ENCODE data around the gene SLC17A9.

Gene SLC17A9

DNA sequence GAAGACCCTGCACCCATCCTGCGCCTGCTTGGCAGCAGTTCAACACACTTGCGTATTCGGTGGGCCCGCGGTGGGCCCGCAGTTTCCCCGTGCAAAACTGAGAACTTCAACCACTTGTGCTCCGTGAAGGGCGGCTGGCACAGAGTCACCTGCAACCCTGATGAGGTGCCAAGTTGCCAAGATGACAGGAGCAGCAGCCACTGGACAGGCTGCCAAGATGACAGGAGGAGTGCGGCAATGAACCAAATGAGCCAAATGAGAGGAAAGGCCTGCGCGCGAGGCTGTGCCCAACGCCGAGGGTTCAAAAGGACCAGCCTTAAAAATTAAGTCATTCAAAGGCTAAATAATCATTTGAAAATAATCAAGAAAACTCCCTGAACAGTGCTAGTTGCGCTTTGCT, 46.3 kb upstream of the SLC17A9 start:
- no peak overlapping the region for H3K4me2 ChIP-seq (ENCODE audit: low read length, poor library complexity, severe bottlenecking)
- no peak overlapping the region for H3K4ac ChIP-seq (ENCODE audit: low read depth in 1 of 2, low read length in 2 of 2)
- H3K36me3 ChIP-seq (ENCODE audit: control insufficient read depth in 1 of 2, insufficient read depth in 2 of 2, low read depth in 1 of 2, low read length in 2 of 2), result peaks cover 75 to 99% of the 10 kb centered on the region in 2 experiments
- no peak overlapping the region for H3K14ac ChIP-seq (ENCODE audit: low read length in 2 of 2)
- H3K27me3 ChIP-seq (ENCODE audit: control insufficient read depth in 1 of 2, insufficient read depth in 1 of 2, low read length in 2 of 2), result no peaks in the 10 kb centered on the region
- no peak overlapping the region for H3K27ac ChIP-seq (ENCODE audit: low read length, poor library complexity, severe bottlenecking)
- H3K23ac ChIP-seq (ENCODE audit: low read length in 2 of 2), result no peak overlapping the region
- no peak overlapping the region for H4K8ac ChIP-seq (ENCODE audit: low read length)
- H3K9me3 ChIP-seq (ENCODE audit: control insufficient read depth, low read length), result no peaks in the 10 kb centered on the region
- H3K4me1 ChIP-seq (ENCODE audit: control insufficient read depth, insufficient read depth, low read depth, low read length), result peaks cover 13% of the 10 kb centered on the region
- H3K18ac ChIP-seq (ENCODE audit: low read depth in 1 of 2, low read length in 2 of 2), result no peak overlapping the region
- H3K79me1 ChIP-seq (replicated peaks; ENCODE audit: low read length, poor library complexity, severe bottlenecking), result peaks cover 31% of the 10 kb centered on the region
- no peak overlapping the region for H2AK5ac ChIP-seq (ENCODE audit: low read length, severe bottlenecking)
- no peak overlapping the region for H2BK12ac ChIP-seq (ENCODE audit: low read length in 2 of 2)
- no peak overlapping the region for H2BK5ac ChIP-seq (ENCODE audit: low read depth, low read length, poor library complexity, severe bottlenecking)
- no peak overlapping the region for H2AFZ ChIP-seq (ENCODE audit: low read depth, low read length)
- H4K91ac ChIP-seq (ENCODE audit: low read length), result no peak overlapping the region
- WGBS, result 99% methylated on average over 16 of the region's 16 CpGs
- H2BK120ac ChIP-seq (ENCODE audit: low read depth, low read length), result no peak overlapping the region
- no peak overlapping the region for H3K4me3 ChIP-seq (ENCODE audit: insufficient read depth in 1 of 2, low read depth in 1 of 2, low read length in 2 of 2)
- DNase-seq, result no peak
- no peak overlapping the region for H3K9ac ChIP-seq (ENCODE audit: low read length)
- no peak overlapping the region for H2BK15ac ChIP-seq (ENCODE audit: low read depth, poor library complexity, severe bottlenecking)

GRCh38 chr20:62906647-62907375, 45.7 kb upstream of the SLC17A9 start:
- no peaks in the 10 kb centered on the region for H3K27me3 ChIP-seq (ENCODE audit: control insufficient read depth in 1 of 2, insufficient read depth in 1 of 2, low read length in 2 of 2)

DNA sequence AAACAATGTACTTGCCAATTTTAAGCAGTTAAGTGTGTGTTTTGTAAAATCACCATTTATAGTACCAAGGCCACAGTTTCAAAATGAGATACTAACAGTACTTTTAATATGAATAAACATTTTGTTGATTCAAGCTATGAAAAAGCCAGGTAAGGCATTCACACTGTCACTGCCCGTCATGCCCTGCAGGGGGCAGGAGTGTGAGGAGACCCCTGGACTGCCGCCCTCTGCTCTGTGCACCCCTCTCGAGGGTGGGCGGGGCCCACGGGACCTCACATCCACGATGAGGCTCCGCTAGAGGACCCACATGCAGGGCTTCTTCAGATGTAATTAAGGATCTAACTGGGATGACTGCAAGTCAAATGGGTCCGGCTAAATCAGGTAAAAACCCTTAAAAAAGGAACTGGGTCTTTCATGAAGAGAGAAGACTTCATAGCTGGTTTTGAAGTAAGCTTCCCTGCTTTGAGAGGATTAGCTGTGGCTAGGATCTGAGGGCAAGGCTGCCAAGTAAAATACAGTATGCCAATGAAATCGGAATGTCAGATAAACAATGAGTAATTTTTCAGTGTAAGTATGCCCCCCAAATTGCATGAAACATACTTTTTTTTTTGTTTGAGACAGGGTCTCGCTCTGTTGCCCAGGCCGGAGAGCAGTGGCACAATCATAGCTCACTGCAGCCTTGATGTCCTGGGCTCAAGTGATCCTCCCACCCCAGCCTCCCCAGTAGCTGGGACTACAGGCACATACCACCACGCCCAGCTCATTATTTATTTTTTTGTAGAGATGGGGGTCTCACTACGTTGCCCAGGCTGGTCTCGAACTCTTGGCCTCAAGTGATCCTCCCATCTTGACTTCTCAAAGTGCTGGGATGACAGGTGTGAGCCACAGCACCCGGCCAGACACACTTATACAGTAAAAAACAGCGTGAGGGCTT, 44.9 kb upstream of the SLC17A9 start:
- Histone ChIP-seq H3K4me1 (ENCODE audit: control insufficient read depth, insufficient read depth, low read depth, low read length) (peaks cover 9% of the 10 kb centered on the region), H3K4ac (ENCODE audit: low read depth in 1 of 2, low read length in 2 of 2) (no peak overlapping the region), H3K27ac (ENCODE audit: low read length, poor library complexity, severe bottlenecking) (no peak overlapping the region), H2BK5ac (ENCODE audit: low read depth, low read length, poor library complexity, severe bottlenecking) (no peak overlapping the region), H3K4me2 (ENCODE audit: low read length, poor library complexity, severe bottlenecking) (no peak overlapping the region), H2AK5ac (ENCODE audit: low read length, severe bottlenecking) (no peak overlapping the region), H2BK12ac (ENCODE audit: low read length in 2 of 2) (no peak overlapping the region), H2BK15ac (ENCODE audit: low read depth, poor library complexity, severe bottlenecking) (no peak overlapping the region), H4K91ac (ENCODE audit: low read length) (no peak overlapping the region), H3K27me3 (ENCODE audit: control insufficient read depth in 1 of 2, insufficient read depth in 1 of 2, low read length in 2 of 2) (no peaks in the 10 kb centered on the region), H2BK120ac (ENCODE audit: low read depth, low read length) (no peak overlapping the region), H3K14ac (ENCODE audit: low read length in 2 of 2) (no peak overlapping the region), H3K4me3 (ENCODE audit: insufficient read depth in 1 of 2, low read depth in 1 of 2, low read length in 2 of 2) (no peak overlapping the region), H3K9me3 (ENCODE audit: control insufficient read depth, low read length) (no peaks in the 10 kb centered on the region), H3K18ac (ENCODE audit: low read depth in 1 of 2, low read length in 2 of 2) (no peak overlapping the region), H4K8ac (ENCODE audit: low read length) (no peak overlapping the region), H2AFZ (ENCODE audit: low read depth, low read length) (no peak overlapping the region), H3K36me3 (ENCODE audit: control insufficient read depth in 1 of 2, insufficient read depth in 2 of 2, low read depth in 1 of 2, low read length in 2 of 2) (peaks cover 75 to 98% of the 10 kb centered on the region in 2 experiments), H3K79me1 (replicated peaks; ENCODE audit: low read length, poor library complexity, severe bottlenecking) (peaks cover 29% of the 10 kb centered on the region), H3K23ac (ENCODE audit: low read length in 2 of 2) (no peak overlapping the region), H3K9ac (ENCODE audit: low read length) (no peak overlapping the region)
- DNase-seq, result no peak
- 86% methylated on average over 16 of the region's 16 CpGs for WGBS

More at GRCh38 chr20:62906647-62907375, 45.7 kb upstream of the SLC17A9 start:
- no peak overlapping the region for H4K8ac ChIP-seq (ENCODE audit: low read length)
- H3K4me2 ChIP-seq (ENCODE audit: low read length, poor library complexity, severe bottlenecking), result no peak overlapping the region
- no peak overlapping the region for H2AK5ac ChIP-seq (ENCODE audit: low read length, severe bottlenecking)
- no peak overlapping the region for H2BK5ac ChIP-seq (ENCODE audit: low read depth, low read length, poor library complexity, severe bottlenecking)
- H2BK12ac ChIP-seq (ENCODE audit: low read length in 2 of 2), result no peak overlapping the region
- no peak overlapping the region for H4K91ac ChIP-seq (ENCODE audit: low read length)
- H3K18ac ChIP-seq (ENCODE audit: low read depth in 1 of 2, low read length in 2 of 2), result no peak overlapping the region
- peaks cover 77 to 99% of the 10 kb centered on the region in 2 experiments for H3K36me3 ChIP-seq (ENCODE audit: control insufficient read depth in 1 of 2, insufficient read depth in 2 of 2, low read depth in 1 of 2, low read length in 2 of 2)
- H3K27ac ChIP-seq (ENCODE audit: low read length, poor library complexity, severe bottlenecking), result no peak overlapping the region
- no peak overlapping the region for H2AFZ ChIP-seq (ENCODE audit: low read depth, low read length)
- no peak overlapping the region for H2BK15ac ChIP-seq (ENCODE audit: low read depth, poor library complexity, severe bottlenecking)
- no peak for DNase-seq
- H3K9ac ChIP-seq (ENCODE audit: low read length), result no peak overlapping the region
- no peak overlapping the region for H2BK120ac ChIP-seq (ENCODE audit: low read depth, low read length)
- no peaks in the 10 kb centered on the region for H3K9me3 ChIP-seq (ENCODE audit: control insufficient read depth, low read length)
- peaks cover 31% of the 10 kb centered on the region for H3K79me1 ChIP-seq (replicated peaks; ENCODE audit: low read length, poor library complexity, severe bottlenecking)
- no peak overlapping the region for H3K4ac ChIP-seq (ENCODE audit: low read depth in 1 of 2, low read length in 2 of 2)
- no peak overlapping the region for H3K14ac ChIP-seq (ENCODE audit: low read length in 2 of 2)
- H3K4me1 ChIP-seq (ENCODE audit: control insufficient read depth, insufficient read depth, low read depth, low read length), result peaks cover 13% of the 10 kb centered on the region
- H3K4me3 ChIP-seq (ENCODE audit: insufficient read depth in 1 of 2, low read depth in 1 of 2, low read length in 2 of 2), result no peak overlapping the region
- no peak overlapping the region for H3K23ac ChIP-seq (ENCODE audit: low read length in 2 of 2)
- 98% methylated on average over 30 of the region's 31 CpGs for WGBS
